Dedifferentiated amniotic fluid mesenchymal stem cell (primary cell): Measurements from ENCODE around the gene EEFSEC.
A peak's percentile ranks its signal among the peaks of the same experiment; 100 is the strongest.

Experiments used
- DNase-seq: peaks from one replicate; pipeline ENCODE4 v3.0.0-alpha.2; 2016; ENCODE audit errors: extremely low spot score

Gene EEFSEC

DNA sequence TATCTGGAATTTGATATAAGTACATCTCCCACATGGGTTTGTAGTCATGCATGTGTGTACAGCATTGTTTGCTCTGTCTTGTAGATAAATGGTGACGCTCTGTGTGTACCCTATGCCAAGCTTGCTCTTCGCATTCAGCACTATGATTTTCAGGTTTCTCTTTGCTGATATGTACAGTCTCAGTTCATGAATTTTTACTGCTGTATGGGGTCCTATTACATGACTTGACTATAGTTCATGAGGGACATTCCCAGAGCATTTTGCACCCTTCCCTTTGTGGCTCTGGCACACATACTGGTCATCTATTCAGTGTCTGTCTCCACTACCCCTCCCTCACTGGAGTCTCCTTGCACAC, 132.7 kb downstream of the EEFSEC start:
- no peak for DNase-seq

DNA sequence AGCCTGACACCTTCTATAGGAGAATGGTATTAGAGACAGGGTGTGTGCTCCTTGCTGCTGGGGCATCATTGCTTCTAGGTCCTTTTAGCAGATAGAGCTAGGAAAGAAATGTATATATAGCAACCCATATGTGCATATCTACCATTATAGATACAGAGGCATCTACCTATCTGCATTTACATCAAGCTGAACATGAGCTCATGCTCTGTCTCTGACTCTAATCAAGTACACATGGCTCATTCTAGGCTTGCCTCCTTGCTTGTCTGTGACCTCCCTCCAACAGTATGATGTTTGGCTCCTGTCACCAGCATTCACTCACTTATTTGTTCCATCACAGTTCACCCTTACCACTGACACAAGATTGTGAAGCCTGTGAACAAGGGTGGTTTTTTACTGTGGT, 133.4 kb downstream of the EEFSEC start:
- DNase-seq: no peak

DNA sequence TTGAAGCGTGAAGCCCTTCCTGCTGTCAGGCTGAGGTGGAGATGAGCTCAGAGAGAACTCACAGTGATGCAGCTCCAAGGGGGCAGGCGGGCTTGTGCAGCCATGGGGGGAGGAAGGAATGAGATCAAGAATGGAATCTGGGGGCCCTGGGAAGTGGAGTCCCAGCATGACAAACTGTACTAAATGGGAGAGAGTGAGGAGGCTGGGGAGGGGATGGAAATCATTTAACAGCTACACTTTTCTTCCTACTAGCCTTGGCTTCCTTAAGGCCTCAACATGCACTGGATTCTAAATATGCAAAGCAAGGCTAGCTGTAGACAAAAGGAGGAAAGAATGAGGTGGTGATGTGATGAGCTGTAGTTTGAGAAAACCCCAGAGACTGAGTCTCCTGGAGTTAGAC, 133.9 kb downstream of the EEFSEC start:
- no peak for DNase-seq

DNA sequence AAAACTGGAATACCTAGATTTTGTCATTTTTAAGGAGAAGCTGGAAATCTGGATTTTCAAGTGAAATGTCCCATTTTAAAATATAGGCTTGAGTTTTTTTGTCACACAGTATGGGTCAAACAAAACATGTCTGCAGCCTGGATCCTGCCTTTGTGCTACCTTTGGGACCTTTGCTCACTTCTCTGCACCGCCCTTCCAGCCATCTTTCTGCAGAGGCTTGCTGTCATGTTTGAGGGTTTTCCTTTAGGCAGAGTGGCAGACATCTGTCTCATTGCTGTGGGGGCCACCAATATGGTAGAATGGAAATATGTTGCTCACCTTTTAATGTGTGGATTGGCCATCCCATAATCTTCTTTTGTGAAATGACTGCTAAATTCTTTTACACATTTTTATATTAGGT, 136.3 kb downstream of the EEFSEC start:
- no peak for DNase-seq

DNA sequence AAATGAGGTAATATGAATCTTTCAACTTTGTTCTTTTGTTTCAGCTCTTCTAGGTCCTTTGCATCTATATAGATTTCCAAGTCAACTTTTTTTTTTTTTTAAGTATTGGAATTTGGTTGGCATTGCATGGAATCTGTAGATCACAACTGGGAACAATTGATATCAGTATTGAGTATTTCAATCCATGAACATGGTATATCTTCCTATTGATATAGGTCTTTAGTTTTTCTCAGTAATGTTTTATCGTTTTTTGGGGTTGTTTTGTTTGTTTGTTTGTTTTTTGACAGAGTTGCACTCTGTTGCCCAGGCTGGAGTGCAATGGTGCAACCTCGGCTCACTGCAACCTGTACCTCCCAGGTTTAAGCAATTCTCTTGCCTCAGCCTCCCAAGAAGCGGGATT, 137.2 kb downstream of the EEFSEC start:
- no peak for DNase-seq

DNA sequence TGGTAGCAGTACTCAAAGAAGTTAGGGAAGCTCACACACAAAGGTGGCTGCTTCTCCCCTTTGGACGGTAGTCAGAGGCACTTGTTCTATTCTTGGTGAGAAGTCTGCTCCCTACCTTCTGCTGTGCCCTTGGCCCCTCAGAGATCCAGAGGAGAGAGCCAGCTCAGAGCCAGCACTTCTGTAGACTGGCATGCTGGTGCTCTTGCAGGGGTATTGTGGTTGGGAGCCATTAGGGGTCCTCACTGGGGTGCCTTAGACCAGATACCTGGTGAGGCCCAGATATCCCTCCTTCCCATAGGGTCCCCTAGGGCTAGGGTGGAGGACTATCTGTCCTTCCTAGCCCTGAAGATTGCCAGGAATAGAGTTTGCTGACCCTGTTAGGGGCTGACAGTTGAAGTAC, 140.6 kb downstream of the EEFSEC start:
- no peak for DNase-seq

DNA sequence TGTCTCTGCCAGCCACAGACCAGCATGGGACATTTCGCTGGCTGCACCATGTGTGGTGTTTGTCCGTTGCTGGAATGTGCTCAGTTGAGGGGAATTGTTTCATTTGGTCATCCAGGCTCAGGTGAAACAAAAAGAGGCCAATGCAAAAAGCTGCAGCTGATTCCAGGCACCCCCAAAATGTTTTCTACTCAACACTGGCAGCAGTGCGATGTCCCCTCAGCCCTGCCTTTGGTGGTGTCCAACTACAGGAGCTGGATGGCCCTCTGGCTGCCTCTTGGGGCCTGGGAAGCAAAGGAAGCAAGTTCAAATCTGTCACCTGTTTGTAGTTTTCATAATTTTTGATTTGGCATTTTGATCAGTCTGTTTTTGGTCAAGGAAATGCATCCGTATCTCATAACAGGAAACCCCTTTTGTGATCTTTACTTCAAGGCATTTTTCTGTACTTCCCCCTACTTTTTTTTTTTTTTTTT, 141.8 kb downstream of the EEFSEC start:
- no peak for DNase-seq

DNA sequence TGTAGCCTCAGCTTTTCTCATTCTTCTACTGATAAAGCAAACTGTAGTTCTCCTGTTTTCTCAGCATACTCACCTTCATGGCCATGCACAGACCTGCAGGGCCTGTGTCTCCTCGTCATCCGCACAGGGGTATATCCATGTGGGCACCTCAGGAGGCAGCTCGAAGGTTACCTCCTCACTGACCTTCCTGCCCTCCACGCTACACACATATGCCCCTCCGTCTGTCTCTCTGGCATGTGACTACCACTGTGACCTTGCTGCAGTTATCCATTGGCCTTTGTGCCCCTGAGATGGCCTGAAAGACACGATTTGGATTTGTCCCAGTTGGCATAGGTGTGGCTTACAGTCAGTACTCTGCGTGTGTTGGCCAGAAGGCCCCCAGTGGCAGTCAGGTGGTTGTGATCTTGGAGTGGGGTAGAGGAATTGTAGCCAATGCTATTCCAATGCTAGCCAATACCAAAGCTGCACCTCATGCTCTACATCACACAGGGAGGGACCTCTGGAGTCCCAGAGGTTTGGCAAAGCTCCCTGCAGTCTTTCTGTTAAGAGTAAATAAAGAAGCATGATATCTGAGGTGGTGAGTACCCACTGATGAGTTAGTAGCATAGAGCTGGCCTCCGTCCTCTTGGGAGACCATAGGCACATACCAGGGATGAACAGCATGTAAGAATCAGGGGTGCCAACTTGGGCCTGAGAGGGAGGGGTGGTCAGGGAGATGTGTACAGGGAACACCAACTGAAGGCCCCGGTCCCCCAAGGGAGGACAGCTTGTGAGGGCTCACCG, 143.4 kb downstream of the EEFSEC start:
- DNase-seq: no peak

DNA sequence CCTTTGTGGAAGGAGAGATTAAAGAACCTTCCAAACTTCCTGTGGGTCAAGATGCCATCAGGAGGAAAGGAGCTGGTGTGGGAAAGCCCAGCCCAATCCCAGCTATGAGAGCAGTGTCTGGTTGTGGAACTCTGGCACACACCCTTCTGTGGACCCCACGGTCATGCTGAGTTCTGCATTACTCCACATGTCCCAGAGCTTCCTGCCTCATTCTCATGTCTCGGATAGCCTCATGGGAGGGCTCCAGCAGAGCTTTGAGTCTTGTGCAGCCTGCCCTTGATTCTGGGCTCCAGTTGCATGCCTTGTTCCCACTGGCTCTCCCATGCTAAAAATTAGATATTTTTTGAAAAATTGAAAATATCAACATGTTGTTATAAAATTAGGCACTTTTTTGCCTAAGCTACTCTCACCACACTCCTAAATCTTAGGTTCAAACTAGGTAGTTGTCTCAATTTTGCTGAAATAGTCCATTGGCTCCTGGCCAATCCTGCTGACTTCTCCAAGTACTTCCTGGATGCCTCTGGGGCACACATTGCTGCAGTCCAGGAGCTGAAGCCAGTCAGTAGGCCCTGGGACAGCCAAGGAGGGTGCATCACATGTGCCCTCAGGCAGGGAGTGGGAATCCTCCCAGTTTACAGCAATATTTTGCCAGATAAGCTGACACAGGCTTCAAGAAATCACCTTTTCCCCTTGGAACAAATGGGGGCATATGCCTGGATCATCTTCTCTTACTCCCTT, 144.3 kb downstream of the EEFSEC start:
- peak; percentile 28 for DNase-seq

DNA sequence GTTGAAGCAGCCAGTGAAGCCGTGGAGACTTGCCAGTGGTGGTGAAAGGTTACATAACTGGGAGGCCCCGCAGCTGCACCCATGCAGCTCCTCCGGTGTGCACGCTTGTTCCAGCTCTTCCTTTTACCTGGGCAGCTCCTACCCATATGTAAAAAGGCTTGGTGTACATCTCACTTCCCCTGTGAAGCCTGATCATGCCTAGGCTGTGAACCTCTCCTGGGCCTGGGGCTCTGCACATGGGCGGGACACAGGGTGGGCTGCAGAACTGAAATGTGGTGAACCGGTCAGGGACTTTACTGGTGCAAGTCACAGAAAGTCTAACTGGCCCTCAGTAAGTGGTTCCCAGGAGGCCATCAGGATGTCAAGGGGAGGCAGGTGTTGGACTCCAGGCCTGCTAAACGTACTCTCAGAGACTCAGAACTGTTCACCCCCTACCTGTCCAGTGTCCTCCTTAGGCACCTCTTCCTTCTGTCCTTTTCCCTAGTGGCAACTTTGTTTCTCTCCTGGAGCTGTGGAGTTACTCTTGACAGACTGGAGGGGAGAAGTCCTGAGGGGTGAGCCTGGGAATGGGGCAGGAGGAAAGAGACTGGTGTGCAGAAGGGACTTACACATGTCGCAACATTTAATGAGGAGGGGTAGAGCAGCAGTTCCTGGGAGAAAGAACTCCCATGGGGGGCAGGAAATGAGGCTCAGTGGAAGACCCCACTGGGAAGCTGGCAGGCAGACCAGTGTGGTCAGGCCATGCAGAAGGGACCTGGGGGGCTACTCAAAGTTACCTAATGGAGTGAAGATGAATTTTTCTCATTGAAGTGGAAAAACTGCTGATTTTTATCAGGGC, 148.1 kb downstream of the EEFSEC start:
- no peak for DNase-seq

DNA sequence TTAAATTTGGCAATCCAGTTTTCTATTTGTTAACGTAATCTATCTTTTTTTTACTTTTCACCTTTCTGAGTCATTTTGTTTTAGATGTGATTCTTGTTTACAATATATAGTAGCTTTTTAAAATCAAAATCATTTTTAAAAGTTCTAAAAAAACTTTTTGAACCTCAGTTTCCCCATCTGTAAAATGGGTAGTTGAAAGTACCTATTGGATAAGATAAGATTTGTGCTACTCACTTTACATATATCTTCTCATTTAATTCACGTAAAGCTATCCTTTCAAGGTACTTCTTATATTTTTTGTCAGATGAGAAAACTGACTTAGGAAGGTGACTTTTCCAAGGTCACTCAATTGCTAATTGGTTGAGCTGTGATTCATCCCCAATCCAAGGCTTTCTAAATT, 153.2 kb downstream of the EEFSEC start:
- no peak for DNase-seq

DNA sequence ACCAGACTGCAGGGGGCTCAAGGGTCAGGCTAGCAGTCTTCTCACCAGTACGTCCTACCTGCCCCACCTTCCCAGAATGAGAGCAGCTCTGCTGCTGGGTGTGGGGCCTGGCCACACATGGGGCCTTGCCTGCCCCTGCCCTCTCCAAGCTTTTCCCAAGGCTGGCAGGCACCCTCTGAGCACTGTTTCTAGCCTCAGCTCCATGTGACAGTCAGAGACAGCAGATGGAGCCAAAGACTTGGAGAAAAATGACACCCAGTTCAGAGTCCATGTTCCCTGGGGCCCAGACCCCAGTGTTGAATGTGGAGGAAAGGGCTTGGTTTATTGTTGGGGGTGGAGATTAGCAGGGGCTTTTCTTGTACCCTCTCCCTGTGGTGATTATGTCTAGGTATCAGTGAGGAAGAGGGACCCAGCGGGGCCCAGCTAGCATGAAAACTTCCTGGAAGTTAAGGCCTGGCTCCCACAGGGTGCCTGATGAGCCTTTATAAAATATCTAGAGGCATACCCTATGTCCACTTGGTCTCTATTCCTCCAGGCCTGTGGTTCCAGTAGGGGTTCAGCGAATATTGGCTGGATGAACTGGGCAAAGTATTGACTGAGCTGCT, 153.8 kb downstream of the EEFSEC start:
- no peak for DNase-seq

DNA sequence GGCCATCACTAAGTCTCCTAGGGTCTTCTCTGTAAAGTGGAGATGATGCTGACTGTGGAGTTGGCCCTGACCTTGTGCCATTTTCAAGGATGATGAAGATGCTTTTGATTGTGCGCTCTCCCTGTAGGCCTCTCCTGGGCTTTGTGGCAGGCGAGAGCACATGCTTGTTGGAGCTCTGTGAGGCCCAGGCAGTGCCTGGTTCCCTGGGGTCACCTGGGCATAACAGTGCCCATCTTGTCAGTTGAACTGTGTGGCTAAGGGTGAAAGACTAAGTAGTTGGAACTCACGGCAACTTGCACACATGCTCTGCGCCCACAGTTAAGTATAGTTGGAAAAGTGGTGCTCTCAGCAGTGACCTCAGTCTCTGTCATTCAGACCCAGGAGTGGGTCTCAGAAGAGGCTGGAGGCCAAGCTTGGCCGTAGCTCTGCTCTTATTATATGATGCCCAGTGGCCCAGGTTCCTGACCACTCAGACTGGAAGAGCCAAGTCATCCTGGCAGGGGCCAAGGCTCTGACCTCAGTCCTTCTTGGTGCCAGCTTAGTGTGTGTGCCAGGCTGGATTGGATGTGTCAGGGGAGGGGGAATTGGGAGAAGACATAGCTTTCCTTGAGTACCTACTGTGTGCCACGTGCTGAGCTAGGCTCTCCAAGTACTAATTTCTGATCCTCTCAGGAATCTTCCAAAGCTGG, 154.6 kb downstream of the EEFSEC start:
- no peak for DNase-seq

DNA sequence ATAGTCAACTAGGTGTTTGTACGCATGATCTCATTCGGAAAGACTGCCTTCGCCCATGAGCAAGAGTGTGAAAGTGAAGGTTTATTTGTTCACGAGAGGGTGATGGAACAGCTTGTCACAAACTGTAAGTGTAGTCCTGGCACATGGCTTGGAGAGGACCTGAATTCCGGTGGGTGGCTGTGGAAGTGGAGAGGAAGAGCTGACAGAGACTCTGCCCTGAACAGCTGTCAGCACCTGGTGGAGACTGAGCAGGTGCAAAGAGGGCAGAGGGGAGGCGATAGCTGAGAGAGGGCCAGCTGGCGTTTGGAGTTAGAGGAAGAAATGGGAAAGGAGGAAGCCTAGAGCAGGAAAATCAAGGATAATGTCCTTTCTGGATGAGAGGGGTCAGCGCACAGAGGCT, 155.7 kb downstream of the EEFSEC start:
- DNase-seq: no peak

DNA sequence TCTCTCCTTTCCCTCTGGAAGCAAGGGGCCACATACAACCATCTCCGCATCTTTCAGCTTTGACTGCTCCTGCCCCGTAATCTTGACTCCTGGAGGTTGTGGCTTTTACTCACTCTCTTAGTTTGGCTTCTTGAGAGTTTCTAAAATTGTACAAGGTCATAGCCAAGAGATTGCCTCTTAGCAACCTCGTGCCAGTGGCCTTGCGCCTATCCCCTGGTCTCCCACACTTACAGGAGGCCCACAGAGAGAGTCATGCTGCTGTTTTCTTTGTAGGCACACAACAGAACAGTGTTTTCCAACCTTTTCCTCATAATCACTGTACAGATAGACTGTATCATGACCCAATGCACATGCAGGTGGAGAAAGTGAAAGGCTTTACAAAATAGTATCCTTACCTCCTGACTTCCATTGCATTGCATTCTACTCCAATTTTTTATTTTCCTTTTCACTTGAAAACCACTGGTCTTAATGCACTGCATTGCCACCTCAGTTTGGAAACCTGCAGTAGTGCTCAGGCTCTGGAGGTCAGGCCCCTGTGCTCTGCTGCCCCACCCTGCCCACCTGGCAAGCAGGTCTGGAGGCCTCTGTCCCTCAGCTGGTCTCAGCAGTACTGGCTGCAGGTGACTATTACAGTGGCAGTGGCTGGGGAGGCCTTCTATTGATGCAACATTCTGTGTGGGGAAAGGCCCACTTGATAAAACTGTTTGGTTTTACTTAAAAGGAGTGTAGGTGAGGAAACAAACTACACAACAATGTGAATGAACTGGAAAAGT, 157.2 kb downstream of the EEFSEC start:
- no peak for DNase-seq

DNA sequence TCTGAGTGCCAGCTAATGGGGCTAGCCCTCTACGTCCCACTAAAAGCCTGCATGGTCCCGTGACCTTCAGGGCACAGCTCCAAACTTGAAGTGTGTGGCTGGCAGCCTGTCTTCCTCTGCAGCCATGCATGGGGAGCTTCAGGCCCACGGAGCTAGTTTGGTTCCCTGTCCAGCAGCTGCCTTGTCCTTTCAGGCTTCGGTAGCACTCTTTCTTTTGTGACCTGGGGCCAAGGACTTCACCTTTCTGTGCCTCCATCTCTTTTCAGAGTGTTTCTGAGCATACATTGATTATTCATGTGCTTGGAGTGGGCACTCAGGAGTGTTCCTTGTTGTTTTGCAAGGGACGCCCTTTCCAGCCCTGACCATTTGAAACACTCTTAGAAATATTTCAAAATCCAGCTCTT, 158.2 kb downstream of the EEFSEC start:
- no peak for DNase-seq

DNA sequence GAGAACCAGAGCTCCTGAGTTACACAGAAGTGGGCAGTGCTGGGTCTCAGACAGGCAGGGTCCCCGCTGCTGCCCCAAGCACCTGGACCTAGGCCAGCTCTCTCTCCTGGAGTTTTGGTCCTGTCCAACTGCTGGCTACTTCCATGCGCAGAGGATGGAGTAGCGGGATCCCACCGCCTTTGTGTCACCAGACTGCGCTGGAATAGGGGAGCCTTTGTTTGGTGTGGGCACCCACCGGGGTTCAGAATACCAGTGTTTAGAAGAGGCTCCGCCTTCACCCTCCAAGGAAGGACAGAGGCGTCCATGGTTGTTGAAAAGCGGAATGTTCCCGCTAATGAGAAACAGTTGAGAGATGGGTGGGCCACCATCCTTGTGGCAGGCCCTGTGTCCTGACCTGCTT, 159.0 kb downstream of the EEFSEC start:
- no peak for DNase-seq

DNA sequence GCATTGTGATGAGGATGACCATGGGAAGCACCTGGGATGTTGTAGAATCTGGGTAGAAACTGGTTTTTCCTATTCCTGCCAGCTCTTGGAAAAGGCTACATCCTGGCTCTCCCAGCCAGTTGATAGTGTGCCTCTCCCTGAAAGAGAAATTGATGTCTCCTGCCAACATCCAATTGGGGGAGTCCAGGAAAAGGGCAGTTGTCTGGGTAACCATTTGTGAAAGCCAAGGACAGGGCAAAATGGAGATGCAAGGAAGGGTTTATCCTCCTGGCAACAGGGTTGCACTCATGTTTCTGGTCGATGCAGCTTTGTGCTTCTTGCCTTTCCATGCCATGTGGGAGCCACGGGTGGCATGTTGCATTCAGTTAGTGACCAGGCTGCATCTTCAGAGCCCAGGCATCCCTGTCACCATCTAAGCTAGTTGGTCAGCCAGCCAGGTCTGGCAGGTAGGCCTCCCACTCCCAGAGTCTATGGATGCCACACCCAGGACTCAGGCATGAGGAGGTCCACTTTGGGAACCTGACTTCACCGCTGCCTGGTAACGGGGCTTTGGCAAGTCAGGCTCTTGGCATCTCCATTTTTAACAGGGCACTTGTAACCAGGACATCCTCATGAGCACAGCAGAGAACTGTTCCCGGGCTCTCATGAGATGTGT, 159.9 kb downstream of the EEFSEC start:
- DNase-seq: no peak

DNA sequence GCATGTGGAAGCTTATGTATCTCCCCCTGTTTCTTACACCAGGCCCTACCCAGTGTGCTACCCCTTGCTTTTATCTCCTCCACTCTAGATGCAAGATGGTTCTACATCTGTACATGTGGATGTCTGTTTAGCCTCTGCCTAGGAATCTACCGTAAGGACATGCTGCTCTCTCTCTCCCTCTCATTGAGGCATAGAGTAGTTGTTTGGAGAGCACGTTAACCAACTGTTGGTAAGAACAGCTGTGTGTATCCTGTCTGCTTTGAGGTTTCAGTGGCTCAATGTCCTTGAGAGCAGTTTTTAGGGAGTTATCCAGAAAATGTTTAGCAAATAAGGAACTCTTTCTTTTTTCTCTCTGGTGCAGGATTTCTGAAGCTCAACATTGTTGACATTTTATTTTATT, 160.7 kb downstream of the EEFSEC start:
- no peak for DNase-seq

DNA sequence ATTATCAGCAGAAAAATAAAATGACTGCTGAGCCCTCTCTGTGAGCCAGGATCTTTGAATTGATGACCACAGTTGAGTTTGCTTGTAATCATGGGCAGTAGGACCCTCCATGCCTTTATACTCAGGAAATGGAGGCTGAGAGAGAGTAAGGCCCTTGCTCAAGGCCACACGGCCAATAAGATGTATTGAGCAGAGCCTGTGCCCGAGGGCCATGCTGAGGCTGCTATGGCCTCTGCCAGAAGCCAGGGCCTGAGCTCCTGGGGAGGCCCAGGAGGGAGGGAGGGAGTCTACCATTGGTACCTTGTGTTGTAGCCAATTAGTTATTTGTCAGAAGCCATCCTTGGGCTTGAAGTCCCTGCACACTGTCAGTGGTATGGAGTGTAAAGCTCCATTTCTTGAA, 162.0 kb downstream of the EEFSEC start:
- DNase-seq: no peak
